Muscle of arm (tissue), 12 donors: Measurements from ENCODE around the gene PDCD2. TPM values are rescaled to one million over a fixed set of nuclear protein-coding genes. Genes with fewer than 3 reads are reported as not detected.
"Not testable (repeated sequence)": the region's sequence is repeated elsewhere in the genome, so short reads cannot be mapped to it uniquely, and the experiment has no call there.

Experiments
- DNase-seq: peaks from one replicate; pipeline ENCODE4 v3.0.0-alpha.2; 2013
- polyA plus RNA-seq, 12 donors: library from polyadenylated mRNA; unstranded; fragments of 120-200 nt; gene quantifications; one replicate each; pipeline ENCODE4 v1.2.1, GENCODE V29; 2013; ENCODE audit not compliant: insufficient read length in 12 of 12

Gene PDCD2
- polyA plus RNA-seq, 12 donors = 45.8 to 60.5 (median 54.8) TPM; not detected in 1

DNA sequence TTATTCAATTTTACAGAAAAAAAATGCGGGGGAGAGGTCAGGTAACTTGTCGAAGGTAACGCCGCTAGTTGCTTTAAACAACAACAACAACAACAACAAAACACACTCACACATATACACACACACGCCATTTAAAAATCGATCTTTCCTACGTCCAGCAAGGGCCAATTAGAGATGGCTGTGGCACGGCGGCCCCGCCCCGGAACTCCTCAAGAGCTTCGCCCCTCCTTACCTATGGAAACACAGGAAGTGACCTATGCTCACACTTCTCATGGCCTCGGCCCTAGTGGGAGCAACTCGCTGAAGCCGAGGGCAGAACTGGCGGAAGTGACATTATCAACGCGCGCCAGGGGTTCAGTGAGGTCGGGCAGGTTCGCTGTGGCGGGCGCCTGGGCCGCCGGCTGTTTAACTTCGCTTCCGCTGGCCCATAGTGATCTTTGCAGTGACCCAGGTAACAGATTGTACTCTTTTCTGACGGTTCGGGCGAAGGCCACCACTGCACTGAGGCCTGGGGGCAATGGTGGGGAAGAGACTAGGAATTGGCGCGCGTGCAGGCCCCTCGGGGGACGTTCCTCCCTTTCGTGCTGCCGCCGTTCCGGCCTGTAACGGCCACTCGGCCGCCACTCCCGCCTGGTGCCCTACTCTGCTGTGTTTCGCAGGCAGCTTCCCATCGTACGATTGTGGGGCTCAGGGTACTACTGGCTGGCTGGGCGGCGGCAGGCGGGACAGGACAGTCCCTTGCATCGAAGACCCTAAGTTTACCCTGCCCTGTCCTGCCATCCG is 30.2 kb downstream of the PDCD2 start, which contains the start of gene TBP:
TSS of gene TBP (plus strand) at position 357 of the 783 bp plus-strand sequence. CDS start 2,661 bp downstream, outside the sequence.
- DNase-seq = peak; percentile 99

- DNase-seq = no peak
These were observed 30.9 kb downstream of the PDCD2 start for GRCh38 chr6:170553534-170554012.

GRCh38 chr6:170552765-170553533 is 31.5 kb downstream of the PDCD2 start, which contains the start of gene PSMB1:
Gene PSMB1 (minus strand): TSS chr6:170553307. CDS start chr6:170553242, 65 bp downstream.
- peak; percentile 97 for DNase-seq

DNA sequence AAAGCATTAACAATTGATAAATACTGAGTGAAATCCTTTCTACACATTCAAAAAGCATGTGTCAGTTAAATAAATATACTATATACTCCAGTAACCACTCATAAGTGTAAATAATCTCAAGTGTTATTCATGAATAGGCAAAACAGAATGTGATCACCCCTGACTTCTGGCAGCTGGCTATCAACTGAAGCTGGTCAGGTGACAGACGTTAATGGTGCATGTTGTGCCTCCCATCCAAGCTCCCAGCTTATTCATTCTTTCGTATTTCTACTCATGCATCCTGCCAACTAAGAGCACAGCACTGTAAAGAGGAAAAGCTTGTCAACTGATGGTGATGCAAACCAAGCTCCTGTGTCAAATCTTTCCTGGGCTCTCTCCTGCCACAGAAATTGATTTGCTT is 39.0 kb downstream of the PDCD2 start:
- DNase-seq = no peak

DNA sequence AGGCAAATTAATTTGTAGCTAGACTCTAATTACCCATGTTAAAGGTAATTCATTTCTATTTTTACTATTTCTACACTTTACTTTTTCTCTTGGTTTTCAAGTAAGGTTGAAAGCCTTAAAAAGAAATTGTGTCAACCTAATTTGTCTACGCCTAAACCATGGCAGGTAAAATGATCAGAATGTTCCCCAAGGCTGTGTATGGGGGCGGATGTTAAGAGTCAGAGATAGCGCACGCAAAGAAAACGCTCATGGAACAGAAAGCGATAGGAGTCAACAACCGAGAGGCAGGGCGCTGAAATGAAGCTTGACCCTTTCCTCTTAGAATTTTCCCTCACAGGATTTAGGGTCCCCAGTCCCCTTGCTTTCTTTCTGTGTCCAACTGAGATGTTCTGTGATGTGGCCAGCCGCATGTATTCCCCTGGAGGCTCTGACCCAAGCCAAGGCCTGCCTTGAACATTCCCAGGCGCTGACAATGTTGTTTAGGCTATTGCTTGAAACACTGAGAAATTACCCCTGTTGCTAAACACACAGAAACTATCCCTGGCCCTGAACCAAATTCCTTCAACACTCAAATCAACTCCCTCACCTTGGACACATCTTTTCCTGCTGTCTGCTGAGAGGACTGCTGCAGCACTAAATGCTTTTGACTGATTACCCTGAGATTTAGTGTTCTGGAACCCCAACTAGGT is 42.3 kb downstream of the PDCD2 start:
- DNase-seq = no peak

DNA sequence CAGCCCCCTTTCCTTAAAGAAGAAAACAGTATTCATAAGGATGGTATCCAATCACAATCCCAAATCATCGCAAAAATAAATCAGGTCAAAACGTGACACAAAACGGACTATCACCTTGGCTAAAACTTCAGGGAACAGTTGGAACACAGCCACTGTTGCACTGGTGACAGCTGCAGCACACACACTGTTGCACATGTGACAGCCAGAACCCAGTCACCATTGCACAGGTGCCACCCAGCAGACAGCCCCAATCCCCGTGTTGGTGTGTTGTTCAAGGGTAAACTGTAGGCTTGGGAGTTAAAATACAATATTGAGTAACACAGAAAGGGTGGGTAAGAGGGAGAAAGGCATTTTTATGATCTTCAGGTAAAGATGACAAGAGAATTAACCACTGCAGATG is 47.1 kb downstream of the PDCD2 start:
- no peak for DNase-seq

DNA sequence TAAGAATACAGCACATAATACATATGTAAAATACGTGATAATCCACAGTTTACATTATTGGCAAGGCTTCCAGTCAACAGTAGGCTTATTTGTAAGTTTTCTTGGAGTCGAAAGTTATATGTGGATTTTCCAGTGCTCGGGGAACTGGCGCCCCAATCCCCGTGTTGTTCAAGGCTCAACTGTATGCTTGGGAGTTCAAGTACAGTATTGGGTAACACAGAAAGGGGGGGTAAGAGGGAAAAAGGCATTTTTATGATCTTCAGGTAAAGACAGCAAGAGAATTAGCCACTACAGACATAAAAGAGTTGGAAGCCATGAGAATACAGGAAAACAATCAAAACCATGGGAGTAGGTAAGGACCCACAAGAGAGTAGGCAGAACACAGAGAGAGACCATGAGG is 47.8 kb downstream of the PDCD2 start:
- DNase-seq = no peak

- DNase-seq = no peak
These were observed 49.4 kb downstream of the PDCD2 start for GRCh38 chr6:170535004-170535403.

GRCh38 chr6:170533792-170534191 is 50.6 kb downstream of the PDCD2 start:
- DNase-seq = no peak

- DNase-seq = no peak
These were observed 51.5 kb downstream of the PDCD2 start for GRCh38 chr6:170532867-170533488.

DNA sequence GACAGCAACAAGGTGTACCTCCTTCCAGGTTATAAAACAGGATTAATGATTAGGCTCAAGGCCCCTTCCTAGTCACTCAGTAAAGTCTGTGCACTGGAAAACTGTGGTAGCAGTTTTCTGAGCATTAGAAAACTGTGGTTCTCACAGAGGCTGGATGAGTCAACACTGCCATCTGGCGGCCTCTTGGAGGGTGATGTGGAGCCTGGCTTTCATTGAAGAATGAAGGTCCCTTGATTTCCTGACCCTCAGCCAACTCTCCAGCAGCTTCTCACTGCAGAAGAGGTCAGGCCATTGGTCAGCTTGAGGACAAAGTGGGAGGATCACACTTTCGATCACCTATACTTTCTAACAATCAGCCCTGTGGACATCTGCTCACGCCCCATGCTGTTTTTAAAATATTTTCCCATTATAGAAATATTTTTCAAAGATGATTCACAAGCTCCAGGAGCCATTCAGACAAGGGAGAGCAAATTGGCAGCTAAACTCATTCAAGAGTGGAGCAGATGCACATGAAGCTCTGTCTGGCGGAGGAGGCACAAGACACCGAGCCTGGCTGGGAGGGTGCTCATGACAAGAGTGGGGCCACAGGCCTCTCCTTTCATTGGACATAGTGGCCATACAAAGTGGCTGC is 54.5 kb downstream of the PDCD2 start:
- DNase-seq = peak; percentile 77

GRCh38 chr6:170527995-170528394 is 56.4 kb downstream of the PDCD2 start:
- DNase-seq = not testable (repeated sequence)

- no peak for DNase-seq
These were observed 58.6 kb downstream of the PDCD2 start for GRCh38 chr6:170525795-170526194.

Other genes with a start within 250 kb of the PDCD2 start
- gene PSMB1, start 31.3 kb downstream of the PDCD2 start, polyA plus RNA-seq = 100 to 1,000 TPM in 11 of 12 donors, not detected in 1; 101 to 155 (median 135) TPM
- gene TBP, start 30.3 kb downstream of the PDCD2 start, polyA plus RNA-seq = 10 to 100 TPM in 11 of 12 donors, not detected in 1; 13.1 to 32.9 (median 16.1) TPM